ENCODE results near the gene DCBLD1. TPM values are rescaled to one million over a fixed set of nuclear protein-coding genes. Genes with fewer than 3 reads are reported as not detected.

The DCBLD1 gene
- total and polyA plus RNA-seq, 4 donors = 10.0 to 38.1 (median 13.0) TPM

- H3K9ac ChIP-seq (ENCODE audit: insufficient read depth in 1 of 2, low read length in 2 of 2) = no peak overlapping the region
- no peaks in the 10 kb centered on the region for H3K9me3 ChIP-seq (ENCODE audit: control insufficient read depth in 4 of 4, insufficient read depth in 3 of 4, low read length in 3 of 4)
- H3K4me3 ChIP-seq = no peak overlapping the region
- no peak overlapping the region for H3K27ac ChIP-seq (ENCODE audit: low read depth in 1 of 2, low read length in 1 of 2)
- DNase-seq (no peak), ATAC-seq (ENCODE audit: insufficient read depth, low FRiP score) (no peak)
- no peaks in the 10 kb centered on the region for H3K4me1 ChIP-seq (ENCODE audit: control insufficient read depth in 5 of 5, insufficient read depth in 5 of 5, low read length in 5 of 5)
- peaks cover 5 to 41% (median 15%) of the 10 kb centered on the region in 4 donors for H3K36me3 ChIP-seq (ENCODE audit: control insufficient read depth in 4 of 4, insufficient read depth in 4 of 4, low read length in 4 of 4)
- TF ChIP-seq CTCF (IDR thresholded peaks at IDR 0.05; ENCODE audit: control extremely low read depth, extremely low read depth) = no peak
- 57 to 70% methylated on average over 1 of the region's 1 CpG for WGBS, 2 donors
- no peaks in the 10 kb centered on the region for H3K27me3 ChIP-seq (ENCODE audit: control insufficient read depth in 3 of 3, insufficient read depth in 3 of 3, low read length in 2 of 3)
Measured at GRCh38 chr6:117568831-117569410, 86.4 kb downstream of the DCBLD1 start.

- no peak overlapping the region for H3K9ac ChIP-seq (ENCODE audit: insufficient read depth in 1 of 2, low read length in 2 of 2)
- 95 to 97% methylated on average over 5 of the region's 5 CpGs for WGBS, 2 donors
- no peak for TF ChIP-seq CTCF (IDR thresholded peaks at IDR 0.05; ENCODE audit: control extremely low read depth, extremely low read depth)
- no peaks in the 10 kb centered on the region for H3K27me3 ChIP-seq (ENCODE audit: control insufficient read depth in 3 of 3, insufficient read depth in 3 of 3, low read length in 2 of 3)
- peaks cover 4 to 37% (median 12%) of the 10 kb centered on the region in 4 donors for H3K36me3 ChIP-seq (ENCODE audit: control insufficient read depth in 4 of 4, insufficient read depth in 4 of 4, low read length in 4 of 4)
- no peaks in the 10 kb centered on the region for H3K4me1 ChIP-seq (ENCODE audit: control insufficient read depth in 5 of 5, insufficient read depth in 5 of 5, low read length in 5 of 5)
- DNase-seq (no peak), ATAC-seq (ENCODE audit: insufficient read depth, low FRiP score) (no peak)
- H3K4me3 ChIP-seq = no peak overlapping the region
- H3K27ac ChIP-seq (ENCODE audit: low read depth in 1 of 2, low read length in 1 of 2) = no peak overlapping the region
- H3K9me3 ChIP-seq (ENCODE audit: control insufficient read depth in 4 of 4, insufficient read depth in 3 of 4, low read length in 3 of 4) = no peaks in the 10 kb centered on the region
Measured at GRCh38 chr6:117573006-117573680, 90.7 kb downstream of the DCBLD1 start.

GRCh38 chr6:117574198-117574597, 91.7 kb downstream of the DCBLD1 start:
- Histone ChIP-seq H3K27me3 (ENCODE audit: control insufficient read depth in 3 of 3, insufficient read depth in 3 of 3, low read length in 2 of 3) (no peaks in the 10 kb centered on the region), H3K9ac (ENCODE audit: insufficient read depth in 1 of 2, low read length in 2 of 2) (no peak overlapping the region), H3K4me3 (no peak overlapping the region), H3K27ac (ENCODE audit: low read depth in 1 of 2, low read length in 1 of 2) (no peak overlapping the region), H3K9me3 (ENCODE audit: control insufficient read depth in 4 of 4, insufficient read depth in 3 of 4, low read length in 3 of 4) (no peaks in the 10 kb centered on the region), H3K36me3 (ENCODE audit: control insufficient read depth in 4 of 4, insufficient read depth in 4 of 4, low read length in 4 of 4) (peaks cover 4 to 35% (median 12%) of the 10 kb centered on the region in 4 donors), H3K4me1 (ENCODE audit: control insufficient read depth in 5 of 5, insufficient read depth in 5 of 5, low read length in 5 of 5) (no peaks in the 10 kb centered on the region)
- no peak for ATAC-seq (ENCODE audit: insufficient read depth, low FRiP score)
- 87 to 93% methylated on average over 4 of the region's 4 CpGs for WGBS, 2 donors
- no peak for TF ChIP-seq CTCF (IDR thresholded peaks at IDR 0.05; ENCODE audit: control extremely low read depth, extremely low read depth)
- DNase-seq = no peak

Measured in lung (tissue), 12 donors.